Right lobe of liver (tissue), 6 donors: ENCODE data around the gene PTPRD. TPM values are rescaled to one million over a fixed set of nuclear protein-coding genes. Genes with fewer than 3 reads are reported as not detected.

Experiments
- ATAC-seq, 4 donors: fragments of 200-7000 bp; cut with Tn5 transposase; one replicate each; pipeline ENCODE4 v1.9.1; 2020; ENCODE audit warnings: mild to moderate bottlenecking in 4 of 4, moderate library complexity in 4 of 4
- DNase-seq, 3 donors: peaks; one replicate each; pipeline ENCODE4 v3.0.0-alpha.2; 2020
- H3K27ac ChIP-seq, 3 donors: fragments of 200-600 bp; one replicate each; pipeline ENCODE4 v1.8.0; 2022
- H3K27me3 ChIP-seq, 2 donors: fragments of 200-600 bp; one replicate each; pipeline ENCODE4 v1.8.0; 2022
- H3K36me3 ChIP-seq, 4 donors: fragments of 200-600 bp; sonication (generic) in 1 of 4; one replicate each; pipeline versions ENCODE4 v1.5.1 to v1.8.0; 2017 to 2022; ENCODE audit warnings: control low read depth in 1 of 4
- H3K4me1 ChIP-seq, 4 donors: fragments of 200-600 bp; sonication (generic) in 1 of 4; one replicate each; pipeline versions ENCODE4 v1.5.1 to v1.8.0; 2017 to 2022; ENCODE audit warnings: control low read depth in 1 of 4
- H3K4me3 ChIP-seq, 3 donors: fragments of 200-600 bp; one replicate each; pipeline ENCODE4 v1.8.0; 2022
- H3K9me3 ChIP-seq, 4 donors: fragments of 200-600 bp; sonication (generic) in 1 of 4; one replicate each; pipeline versions ENCODE4 v1.5.1 to v1.8.0; 2017 to 2022; ENCODE audit warnings: control low read depth in 1 of 4
- CTCF ChIP-seq, 4 donors: fragments of 200-600 bp in 3 of 4; fragments of 450-650 bp in 1 of 4; IDR thresholded peaks; one replicate each; pipeline versions ENCODE4 v1.5.1 to v1.8.0; 2016 to 2022; ENCODE audit warnings: antibody characterized with exemption in 4 of 4, mild to moderate bottlenecking in 2 of 4
- POLR2A ChIP-seq: fragments of 450-650 bp; IDR thresholded peaks from one replicate; pipeline ENCODE4 v1.6.1; 2017; ENCODE audit warnings: antibody characterized with exemption, mild to moderate bottlenecking
- WGBS: methylation state at CpG from one replicate; pipeline ENCODE4 v1.1.6; 2018; ENCODE audit warnings: low coverage, low lambda C conversion rate; ENCODE audit not compliant: insufficient coverage; ENCODE audit errors: missing lambda C conversion rate; 5-methylcytosine and 5-hydroxymethylcytosine counted together
- intact Hi-C, 2 donors: fragments of 100-400 bp; cut with DNase I; formaldehyde crosslinking; loops; one replicate each; pipeline versions ENCODE4 v1.11.2 to v1.14.1; 2022
- total RNA-seq, 6 experiments: library from RNA; depleted of rRNA in 2 of 6; stranded (reverse); fragments of >200 nt in 2 of 6; fragmentation: NEBNext Ultra II Directional in 3 of 6; extraction: Animal tissue kit (Norgen Biotek cat#: 25700) in 3 of 6; gene quantifications; one replicate each; pipeline versions ENCODE4 v1.1.0 to v1.2.4, GENCODE V29; 2016 to 2023
- donor health status: DM: no; HTN: yes; CAD: no.
- donor health status: DM: no; HTN: no; CAD: no.
- donor health status: DM: no; HTN: no; CAD: no.
- donor health status: DM: no; HTN: yes; CAD: no.
- donor health status: DM: no; HTN: yes; CAD: no.

Gene PTPRD
- total RNA-seq, 6 experiments from 2014 or later, result 5.4 to 29.8 (median 13.9) TPM

GRCh38 chr9:9749591-9749990, 863.2 kb downstream of the PTPRD start:
- no peaks in the 10 kb centered on the region for H3K36me3 ChIP-seq
- no peaks in the 10 kb centered on the region for H3K9me3 ChIP-seq
- WGBS, result 64% methylated on average over 1 of the region's 1 CpG
- H3K27ac ChIP-seq, result no peak overlapping the region
- no peak overlapping the region for H3K4me3 ChIP-seq
- H3K4me1 ChIP-seq, result peaks cover 0 to 25% (median 4%) of the 10 kb centered on the region in 4 donors
- no peak for DNase-seq
- ATAC-seq, result no peak
- no peaks in the 10 kb centered on the region for H3K27me3 ChIP-seq
- no peak for TF ChIP-seq CTCF (IDR thresholded peaks at IDR 0.05)
- no peak for TF ChIP-seq POLR2A
- intact Hi-C loops, result no loop called here

GRCh38 chr9:9747787-9748186, 865.0 kb downstream of the PTPRD start:
- DNase-seq (no peak), ATAC-seq (no peak)
- Histone ChIP-seq H3K4me1 (peaks cover 0 to 20% (median 4%) of the 10 kb centered on the region in 4 donors), H3K27me3 (no peaks in the 10 kb centered on the region), H3K9me3 (no peaks in the 10 kb centered on the region), H3K36me3 (no peaks in the 10 kb centered on the region), H3K27ac (no peak overlapping the region), H3K4me3 (no peak overlapping the region)
- intact Hi-C loops, result no loop called here
- 58% methylated on average over 4 of the region's 4 CpGs for WGBS
- TF ChIP-seq CTCF (IDR thresholded peaks at IDR 0.05) (no peak), POLR2A (no peak)

- H3K4me3 ChIP-seq, result no peak overlapping the region
- H3K4me1 ChIP-seq, result peaks cover 0 to 13% (median 2%) of the 10 kb centered on the region in 4 donors
- DNase-seq (no peak), ATAC-seq (no peak)
- no peaks in the 10 kb centered on the region for H3K9me3 ChIP-seq
- TF ChIP-seq CTCF (IDR thresholded peaks at IDR 0.05) (no peak), POLR2A (no peak)
- intact Hi-C loops, result no loop called here
- WGBS, result 6% methylated on average over 1 of the region's 1 CpG
- no peaks in the 10 kb centered on the region for H3K27me3 ChIP-seq
- no peaks in the 10 kb centered on the region for H3K36me3 ChIP-seq
- no peak overlapping the region for H3K27ac ChIP-seq
Observed at GRCh38 chr9:9746826-9747225, 866.0 kb downstream of the PTPRD start.

GRCh38 chr9:9743822-9744221, 869.0 kb downstream of the PTPRD start:
- WGBS, result 52% methylated on average over 7 of the region's 7 CpGs
- DNase-seq (no peak), ATAC-seq (no peak)
- intact Hi-C loops, result no loop called here
- Histone ChIP-seq H3K4me3 (no peak overlapping the region), H3K36me3 (no peaks in the 10 kb centered on the region), H3K4me1 (no peaks in the 10 kb centered on the region), H3K9me3 (no peaks in the 10 kb centered on the region), H3K27me3 (no peaks in the 10 kb centered on the region), H3K27ac (no peak overlapping the region)
- TF ChIP-seq POLR2A (no peak), CTCF (IDR thresholded peaks at IDR 0.05) (no peak)

DNA sequence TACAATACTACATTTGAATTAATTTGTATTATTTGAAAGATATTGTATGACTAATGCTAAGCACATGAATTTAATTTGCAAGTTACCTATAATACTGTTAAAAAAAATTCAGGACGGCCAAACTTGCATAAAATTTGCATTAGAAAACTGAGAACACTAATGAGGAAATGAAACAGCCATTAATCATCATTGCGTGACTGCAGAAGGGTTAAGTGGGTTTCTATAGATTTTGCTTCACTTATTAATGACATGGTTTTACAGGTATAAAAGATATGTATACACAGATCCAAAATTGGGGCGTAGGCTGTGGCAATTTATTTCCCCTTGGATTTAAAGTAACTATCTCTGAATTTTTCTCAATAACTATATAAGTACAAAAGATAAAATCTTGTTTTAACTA, 882.6 kb downstream of the PTPRD start:
- ATAC-seq (no peak), DNase-seq (no peak)
- no peak overlapping the region for H3K27ac ChIP-seq
- H3K4me1 ChIP-seq, result no peaks in the 10 kb centered on the region
- no peaks in the 10 kb centered on the region for H3K9me3 ChIP-seq
- H3K36me3 ChIP-seq, result no peaks in the 10 kb centered on the region
- no peaks in the 10 kb centered on the region for H3K27me3 ChIP-seq
- TF ChIP-seq CTCF (IDR thresholded peaks at IDR 0.05), result no peak
- WGBS, result 15% methylated on average over 3 of the region's 3 CpGs
- no peak overlapping the region for H3K4me3 ChIP-seq
- intact Hi-C loops, result no loop called here
